NCI-H69 (cell line): ENCODE results near the gene SMPD3.

Source experiments
- DNase-seq: peaks from one replicate; lab custom pipeline; 2025; lab: John Stamatoyannopoulos, UW

Gene SMPD3

DNA sequence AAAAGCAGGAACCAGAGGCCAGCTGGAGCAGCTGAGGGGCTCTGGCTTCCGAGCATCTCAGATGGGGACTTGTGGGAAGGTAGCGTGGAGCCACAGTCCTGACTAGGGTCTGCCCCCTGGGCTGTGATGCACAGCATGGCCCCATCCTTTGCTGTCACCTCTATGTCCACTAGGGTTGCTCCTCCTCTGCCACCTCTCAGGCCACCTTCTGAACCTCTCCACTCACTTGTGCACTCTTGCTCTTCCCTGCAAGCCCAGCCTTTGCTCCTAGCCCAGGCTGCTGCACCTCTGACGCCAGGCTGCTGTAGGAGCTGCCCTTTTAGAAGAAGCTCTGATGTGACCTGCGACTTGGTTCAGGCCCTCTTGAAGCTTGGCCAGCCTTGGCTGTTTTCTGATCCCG is 24.3 kb upstream of the SMPD3 start:
- no peak for DNase-seq

DNA sequence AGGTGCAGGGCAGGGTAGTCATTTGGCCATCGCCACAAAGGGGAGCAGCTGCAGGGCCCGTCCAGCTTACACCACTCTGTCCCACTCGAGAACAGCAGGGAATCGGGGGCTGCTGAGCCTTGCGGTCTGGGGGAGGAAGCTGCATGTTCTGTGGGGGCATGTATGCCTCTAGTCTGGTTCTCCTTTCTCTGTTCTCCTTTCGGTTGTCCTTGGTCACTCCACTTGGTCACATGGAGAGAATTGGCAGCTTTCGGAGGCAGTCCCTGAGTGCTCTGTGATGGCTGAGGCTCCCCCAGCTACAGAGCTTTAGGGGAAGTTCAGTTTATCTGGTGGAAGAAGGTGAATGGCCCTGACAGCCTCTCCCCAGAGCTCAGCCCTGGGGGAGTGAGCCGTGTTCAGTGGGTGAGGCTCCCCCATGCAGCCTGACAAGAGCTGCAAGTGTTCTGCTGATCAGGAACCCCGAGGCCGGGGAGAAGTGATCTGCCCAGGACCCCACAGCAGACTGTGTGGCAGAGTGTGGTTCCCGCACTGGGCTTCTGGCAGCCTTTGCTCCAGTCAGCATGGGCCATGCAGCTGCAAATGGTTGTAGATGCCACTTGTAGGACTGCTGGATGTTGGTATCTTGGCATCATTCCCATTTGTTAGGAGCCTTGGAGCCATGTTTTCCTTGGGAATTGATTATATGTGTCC is 22.3 kb upstream of the SMPD3 start:
- DNase-seq: no peak

DNA sequence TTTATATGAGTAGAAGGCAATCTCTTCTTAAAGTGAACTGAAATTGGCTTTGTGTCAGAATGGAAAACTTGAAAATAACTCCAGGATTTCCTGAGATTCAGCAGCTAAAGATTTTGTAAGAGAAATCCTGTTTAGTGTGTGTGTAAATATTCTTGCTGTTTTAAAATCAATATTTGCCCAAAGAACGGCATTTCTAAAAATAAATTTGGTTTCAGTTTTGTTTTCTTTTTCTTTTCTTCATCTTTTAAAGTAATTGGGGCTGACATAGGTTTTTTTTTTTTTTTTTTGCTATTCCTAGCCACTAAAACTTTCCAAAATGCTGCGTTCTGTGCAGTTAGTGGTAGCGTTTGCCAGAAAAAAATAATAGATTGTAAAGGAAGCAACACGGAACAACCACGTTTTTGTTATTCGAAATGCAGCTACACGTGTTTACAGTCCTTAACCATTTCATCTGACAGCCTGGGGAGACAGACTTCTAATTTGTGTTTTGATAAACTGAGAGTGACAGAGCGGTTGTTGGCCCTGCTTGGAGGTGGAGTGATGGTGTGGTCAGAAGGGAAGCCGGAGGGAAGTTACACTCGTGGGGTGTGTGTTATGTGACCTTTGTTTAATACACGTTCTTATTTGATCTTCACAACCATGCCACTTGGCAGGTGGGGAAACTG is 21.6 kb upstream of the SMPD3 start:
- DNase-seq: no peak

DNA sequence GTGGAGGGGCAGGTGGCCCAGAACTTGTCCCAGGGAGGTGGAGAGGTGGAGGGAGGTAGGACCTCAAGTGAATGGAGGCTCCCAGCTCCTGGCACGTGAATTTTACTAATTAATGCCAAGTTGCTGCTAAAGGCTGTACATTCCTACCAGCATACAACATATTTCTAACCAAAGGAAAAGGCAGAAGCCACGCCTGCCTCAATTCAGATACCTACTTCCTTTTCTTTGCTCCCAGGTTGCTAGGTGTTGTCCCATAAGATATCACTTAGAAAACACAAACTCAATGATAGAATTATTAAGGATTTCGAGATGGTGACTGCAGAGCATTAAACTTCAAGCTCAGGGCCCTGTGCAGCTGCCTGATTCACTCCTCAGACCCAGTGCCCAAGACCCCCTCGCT is 20.5 kb upstream of the SMPD3 start:
- DNase-seq: no peak

DNA sequence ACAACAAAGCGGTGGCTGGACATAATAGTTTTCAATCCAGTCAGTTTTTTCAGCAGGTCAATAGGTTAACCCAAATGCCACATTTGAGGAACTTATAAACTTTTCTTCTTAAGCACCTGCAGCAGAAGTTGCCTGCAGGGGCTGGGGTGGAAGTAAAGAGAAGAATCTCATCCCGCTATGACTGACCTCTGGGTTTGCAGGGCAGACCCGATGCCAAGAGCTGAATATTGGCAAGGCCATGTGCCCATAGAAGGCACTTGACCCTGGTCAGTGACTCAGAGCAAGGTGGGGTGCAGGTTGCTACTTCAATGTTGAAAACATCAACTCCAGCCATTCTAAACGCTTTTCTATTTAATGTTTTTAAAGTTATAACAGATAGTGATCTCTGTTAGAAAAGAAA is 17.9 kb upstream of the SMPD3 start:
- no peak for DNase-seq

DNA sequence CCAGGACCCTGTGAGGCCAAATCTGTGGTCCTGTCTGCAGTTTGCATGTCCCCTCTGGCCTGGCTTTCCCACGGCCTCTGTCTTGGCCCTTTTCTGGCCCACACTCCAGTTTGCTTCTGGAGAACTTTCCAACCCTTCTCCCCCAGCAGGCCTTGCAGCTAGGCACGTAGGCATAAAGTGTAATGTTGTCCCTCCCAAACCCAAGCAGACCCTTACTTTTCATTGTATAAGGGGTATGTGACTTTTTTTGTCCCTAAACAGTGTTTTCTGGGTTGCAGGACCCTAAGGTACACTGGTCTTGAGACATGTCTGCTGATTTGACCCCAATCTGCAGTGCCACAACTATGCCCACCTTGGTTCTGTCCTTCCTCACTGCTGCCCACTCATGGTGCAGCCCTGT is 15.6 kb upstream of the SMPD3 start:
- no peak for DNase-seq

DNA sequence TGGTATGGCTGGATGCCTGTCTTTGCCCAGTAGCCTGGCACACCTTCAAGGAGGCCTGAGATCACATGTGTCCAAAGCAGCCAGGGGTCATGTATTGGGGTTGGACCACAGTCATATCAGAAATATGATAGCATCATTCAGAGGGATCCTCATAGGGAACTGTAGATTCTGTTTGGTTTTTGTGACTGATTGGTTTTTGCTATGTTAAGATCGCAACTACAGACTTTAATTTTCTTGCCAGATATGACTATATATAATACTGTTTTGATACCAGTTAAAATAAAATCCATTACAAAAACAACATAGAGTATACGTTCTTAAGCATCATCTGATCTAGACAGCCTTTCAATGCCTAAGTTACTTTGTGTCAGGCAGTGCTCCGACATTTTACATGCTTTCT is 11.8 kb upstream of the SMPD3 start:
- no peak for DNase-seq

DNA sequence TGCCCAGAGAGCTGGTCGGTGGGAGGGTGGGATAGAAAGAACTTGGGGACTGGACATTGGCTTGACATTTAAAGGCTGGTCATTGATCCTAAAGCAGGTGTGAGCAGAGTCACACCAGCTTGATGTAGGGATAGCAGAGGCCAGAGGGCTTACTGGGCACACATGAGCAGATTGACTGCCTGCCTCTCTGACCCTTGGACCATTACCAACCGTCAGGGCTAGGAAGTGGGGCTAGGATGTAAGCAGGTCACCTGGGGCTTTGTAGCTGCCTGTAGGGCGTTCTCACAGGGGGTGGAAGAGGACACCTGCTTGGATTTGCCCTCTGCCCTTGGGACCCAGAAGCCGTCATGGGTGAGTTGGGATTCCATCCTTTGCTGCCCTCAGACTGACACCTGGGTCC is 11.1 kb upstream of the SMPD3 start:
- no peak for DNase-seq

DNA sequence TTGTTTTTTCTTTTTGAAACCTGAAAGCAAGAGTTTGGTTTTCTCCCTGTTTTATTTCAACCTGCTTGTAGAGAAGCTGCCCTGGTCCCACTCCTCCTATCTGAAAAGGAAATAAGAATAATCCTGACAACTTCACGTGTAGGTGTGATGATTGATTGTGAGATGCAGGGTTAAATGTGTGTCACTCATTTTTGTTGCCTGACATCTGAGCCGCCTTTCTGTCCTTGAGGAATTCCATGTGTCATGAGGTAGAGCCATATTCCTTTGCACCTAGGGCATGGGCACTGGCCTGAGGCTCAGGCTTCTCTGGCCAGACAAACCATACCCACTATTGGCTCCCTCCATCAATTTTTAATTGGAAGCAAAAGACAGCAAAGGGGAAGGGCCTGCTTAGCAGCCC is 10.2 kb upstream of the SMPD3 start:
- DNase-seq: no peak

DNA sequence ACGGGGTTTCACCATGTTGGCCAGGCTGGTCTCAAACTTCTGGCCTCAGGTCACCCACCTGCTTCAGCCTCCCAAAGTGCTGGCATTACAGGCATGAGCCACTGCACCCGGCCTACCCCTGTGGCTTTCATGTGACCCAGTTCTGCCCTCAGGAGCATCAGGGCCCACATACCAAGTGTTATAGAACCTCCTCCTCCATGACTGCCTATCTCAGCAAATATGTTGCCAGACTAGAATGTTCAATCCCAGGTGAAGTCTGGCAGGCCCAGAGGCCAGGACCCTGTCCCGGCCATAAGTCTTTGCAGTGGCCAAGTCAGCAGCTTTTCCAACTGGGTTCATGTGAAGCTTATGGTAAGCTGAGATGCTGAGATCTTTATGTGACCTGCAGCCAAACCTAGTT is 9.8 kb upstream of the SMPD3 start:
- DNase-seq: no peak

DNA sequence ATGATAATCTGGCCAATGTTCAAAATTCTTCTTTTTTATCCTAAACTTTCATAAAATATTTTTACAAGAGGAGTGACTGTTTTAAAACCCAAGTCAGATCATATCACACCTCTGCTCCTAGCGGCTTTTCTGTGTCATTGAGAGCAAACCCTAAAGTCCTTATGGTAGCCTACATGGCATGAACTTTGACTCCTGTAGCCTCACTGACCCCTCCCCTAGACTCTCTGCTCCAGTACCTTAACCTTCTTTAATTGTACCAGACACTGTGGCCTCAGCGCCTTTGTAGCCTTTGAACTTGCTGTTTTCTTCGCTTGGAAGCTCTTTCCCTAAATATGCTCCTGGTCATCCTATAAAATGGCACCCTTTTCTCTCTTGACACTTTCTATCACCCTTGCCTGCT is 7.3 kb upstream of the SMPD3 start:
- no peak for DNase-seq

DNA sequence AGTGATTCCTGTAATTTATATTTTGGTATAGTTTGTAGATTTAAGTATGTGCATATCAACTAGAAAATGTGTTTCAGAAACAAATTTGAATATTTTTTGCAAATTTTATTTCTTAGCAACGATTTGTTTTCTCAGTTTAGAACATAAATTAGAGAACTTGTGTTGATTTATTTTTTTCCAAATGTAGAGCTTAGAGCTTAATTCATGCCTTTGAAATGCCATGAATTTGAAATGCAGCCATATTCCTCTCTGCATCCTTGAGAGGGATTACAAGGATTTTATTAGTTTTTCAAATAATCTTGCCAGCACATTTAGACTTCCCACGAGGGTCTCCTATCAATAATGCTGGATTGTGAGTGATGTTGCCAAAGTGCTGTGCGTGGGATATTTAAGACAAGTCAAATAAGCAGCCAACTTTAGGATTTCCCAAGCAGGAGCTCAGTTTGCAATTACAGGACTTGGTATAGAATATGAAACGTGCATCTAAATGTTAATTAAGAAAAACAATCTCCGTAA is 6.7 kb upstream of the SMPD3 start:
- DNase-seq: no peak

DNA sequence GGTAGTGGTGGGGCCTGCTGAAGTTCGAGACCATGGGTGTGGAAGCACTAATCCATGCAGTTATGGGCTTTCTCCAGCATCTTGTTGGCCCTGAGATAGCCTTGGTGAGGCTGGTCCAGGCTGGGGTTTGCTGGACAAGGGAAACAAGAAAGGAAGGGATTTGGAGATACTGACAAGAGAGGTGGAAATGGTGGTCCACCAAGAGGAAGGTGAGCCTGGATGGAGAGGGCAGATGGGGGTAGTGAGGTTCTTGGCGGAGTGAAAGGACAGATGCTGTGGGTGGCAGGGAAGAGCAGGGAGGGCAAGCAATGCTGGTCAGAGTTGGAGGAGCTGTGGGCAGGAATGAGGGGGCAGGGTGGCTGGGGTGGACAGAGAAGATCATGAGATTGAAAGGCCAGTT is 5.5 kb upstream of the SMPD3 start:
- no peak for DNase-seq

DNA sequence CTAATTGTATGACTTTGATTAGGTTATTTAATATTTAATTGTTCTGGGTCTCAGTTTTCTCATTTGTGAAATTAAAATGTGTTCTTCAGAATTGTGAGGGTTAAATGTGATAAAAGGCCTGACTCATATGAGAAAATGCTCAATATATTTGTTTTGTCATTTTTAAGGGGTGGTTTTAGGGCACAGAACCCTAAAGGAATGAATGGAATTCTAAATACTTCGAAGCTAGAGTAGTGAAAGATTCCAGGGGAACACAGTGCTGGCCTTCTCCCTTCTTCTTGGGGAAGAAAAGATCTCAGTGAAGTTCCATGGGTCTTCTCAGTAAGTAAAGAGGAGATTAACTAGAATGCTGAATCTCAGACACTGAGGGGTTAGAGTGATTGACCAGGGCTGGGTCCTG is 3.9 kb upstream of the SMPD3 start:
- no peak for DNase-seq

DNA sequence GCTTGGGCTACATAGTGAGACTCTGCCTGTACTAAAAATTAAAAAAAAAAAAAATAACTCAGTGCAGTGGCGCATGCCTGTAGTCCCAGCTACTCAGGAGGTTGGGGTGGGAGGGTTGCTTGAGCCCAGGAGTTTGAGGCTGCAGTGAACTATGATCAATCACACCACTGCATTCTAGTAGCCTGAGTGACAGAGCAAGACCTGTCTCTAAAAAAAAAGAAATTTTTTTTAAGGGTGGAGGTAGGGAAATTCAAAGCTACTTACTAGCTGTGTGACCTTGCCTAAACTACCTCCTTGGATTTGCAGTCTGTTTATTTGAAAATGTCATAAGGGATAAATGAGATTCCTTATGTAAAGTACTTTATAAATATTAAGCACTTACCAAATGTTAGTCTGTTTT is 3.4 kb upstream of the SMPD3 start:
- no peak for DNase-seq

DNA sequence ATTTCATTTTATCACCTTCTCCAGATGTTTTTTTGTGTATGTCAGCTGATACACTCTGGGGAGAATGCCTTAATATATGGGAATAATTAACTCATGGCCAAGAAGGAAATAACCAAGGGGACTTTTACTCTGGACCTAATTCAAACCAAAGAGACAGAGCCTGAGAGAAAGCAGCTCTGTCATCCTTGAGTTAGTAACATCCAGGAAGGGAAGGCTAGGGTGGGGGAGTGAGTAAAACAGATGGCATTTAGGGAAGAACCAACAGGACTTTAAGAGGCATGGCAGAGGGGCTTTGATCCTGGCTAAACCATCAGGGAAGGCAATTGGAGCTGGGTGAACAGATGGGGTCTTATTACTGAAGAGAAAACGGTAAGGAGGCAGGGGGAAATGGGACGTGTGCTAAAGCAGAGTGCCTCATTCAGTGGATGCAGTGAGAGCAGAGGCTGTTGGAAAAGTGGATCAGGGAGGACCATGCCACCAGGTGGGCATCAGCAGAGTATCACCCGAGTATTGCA is 2.5 kb upstream of the SMPD3 start:
- DNase-seq: peak; percentile 48

DNA sequence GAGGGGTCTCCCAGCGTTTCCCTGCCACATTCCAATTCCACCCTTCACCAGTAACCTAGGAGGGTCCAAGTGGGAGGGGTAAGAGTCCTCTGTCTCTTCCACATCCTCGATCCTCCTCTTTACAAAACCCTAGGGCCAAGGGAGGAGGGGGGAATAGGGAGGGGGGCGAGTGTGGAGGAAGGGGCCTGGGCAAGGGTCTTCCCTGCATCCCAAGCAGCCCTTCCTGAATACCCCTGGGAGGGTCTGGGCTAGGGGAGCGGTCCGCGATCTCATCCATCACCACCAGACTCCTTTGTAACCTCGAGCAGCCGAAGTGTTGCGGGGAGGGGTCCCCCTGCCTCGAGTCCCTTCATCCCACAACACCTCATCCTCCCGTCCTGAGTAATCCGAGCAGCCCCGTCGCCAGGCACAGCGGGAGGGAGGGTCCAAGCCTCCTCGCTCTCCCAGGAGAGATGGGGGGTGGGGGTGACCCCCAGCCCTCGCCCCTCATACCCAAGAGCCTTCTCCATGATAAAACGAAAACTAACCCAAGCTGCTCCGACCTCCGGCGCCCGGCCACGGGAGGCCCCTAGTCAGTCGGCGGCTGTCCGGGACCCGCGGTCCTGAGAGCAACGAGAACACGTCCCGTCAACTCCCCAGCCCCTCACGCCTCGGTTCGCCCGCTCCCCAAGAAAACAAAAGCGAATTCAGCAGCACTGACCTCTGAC is 502 bp downstream of the SMPD3 start:
- DNase-seq: peak; percentile 56

DNA sequence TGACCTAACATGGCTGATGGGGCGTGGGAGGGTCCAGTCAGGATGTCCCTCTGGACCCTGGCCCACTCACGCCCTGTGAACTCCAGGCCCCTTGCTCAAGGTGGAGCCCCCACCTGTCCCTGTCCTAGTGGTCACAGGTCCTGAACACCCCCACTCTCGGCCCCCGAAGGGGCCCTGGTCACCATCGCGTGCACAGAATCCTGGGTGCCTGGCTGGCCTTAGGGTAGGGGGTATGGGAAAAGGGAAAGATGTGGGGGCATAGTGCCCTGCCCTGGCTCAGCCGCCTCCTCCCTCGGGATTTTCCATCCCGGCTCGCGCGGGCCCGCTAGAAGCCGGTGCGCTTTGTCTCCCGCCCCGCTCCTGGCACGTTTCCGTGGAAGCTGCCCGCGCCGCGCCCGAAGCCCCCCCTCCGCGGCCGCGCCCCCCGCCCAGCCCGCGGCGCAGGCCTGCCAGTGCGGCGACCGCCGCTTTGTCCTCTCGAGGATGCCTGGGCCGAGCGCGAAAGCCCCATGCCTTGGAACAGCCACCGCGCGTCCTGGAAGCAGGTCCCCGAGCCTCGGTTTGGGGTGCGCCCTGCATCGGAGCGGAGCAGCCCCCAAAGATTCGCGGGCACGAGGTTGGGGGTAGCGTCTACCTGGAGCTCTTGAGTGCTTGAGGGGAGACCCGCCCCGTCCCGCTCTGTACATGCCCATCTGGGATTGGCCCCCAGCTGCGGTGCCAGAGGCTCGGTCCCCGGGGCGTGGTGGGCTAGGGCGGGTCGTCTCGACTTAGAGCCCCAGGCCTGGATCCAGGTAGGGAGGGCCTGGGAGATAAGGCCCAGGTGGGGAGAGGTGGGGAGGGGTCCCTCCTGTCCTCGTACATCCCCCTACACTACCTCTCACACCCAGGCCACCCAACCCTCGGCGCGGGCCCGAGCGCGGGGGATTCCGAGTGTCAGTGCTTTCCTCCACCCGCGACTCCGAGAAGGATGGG is 1.3 kb downstream of the SMPD3 start:
- DNase-seq: peak; percentile 60

DNA sequence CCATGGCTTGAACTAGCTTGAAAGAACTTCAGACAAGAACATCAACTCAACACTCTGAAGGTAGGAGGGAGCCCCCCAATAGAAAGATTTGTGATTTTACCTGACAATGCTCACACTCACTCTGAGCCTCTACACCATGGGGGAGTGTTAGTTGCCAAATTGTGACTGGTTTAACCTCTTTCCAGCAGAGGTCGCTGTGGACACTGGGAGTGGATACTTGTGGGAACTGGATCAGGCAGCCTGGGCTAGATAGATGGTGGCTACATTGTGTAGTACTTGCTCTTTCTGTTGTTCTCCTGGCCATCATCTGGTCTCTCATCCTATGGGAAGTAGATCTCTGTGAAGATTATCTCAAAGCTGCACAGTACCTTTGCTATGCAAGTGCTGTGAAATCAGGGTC is 2.9 kb downstream of the SMPD3 start:
- DNase-seq: peak; percentile 85

DNA sequence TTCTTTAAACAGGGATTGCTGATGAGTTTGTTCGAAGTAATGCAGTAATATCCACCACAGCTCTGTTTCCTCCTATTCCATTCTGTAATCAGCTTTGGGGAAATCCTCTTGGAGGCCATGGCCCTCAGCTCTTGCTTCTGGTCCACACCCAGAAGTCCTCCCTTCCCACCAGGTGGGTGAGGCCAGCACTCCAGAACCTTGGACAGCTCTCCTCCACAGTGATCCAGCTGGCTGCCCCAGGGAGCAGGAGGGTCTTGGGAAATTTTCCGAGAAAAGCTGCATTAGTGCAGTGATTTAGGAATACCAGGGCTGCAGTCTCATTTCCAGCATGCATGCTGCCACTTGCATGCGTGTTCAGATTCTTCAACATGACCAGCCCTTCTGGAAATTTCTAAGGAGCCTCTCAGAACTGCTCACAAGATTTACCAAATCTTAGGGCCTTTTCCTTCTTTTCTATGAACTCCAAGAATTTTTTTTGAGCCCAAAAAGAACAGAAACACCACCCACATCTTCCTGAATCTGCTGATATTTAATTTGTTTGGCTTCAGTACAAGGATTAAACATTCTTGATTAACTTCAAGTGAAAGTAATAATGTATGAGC is 4.2 kb downstream of the SMPD3 start:
- no peak for DNase-seq

DNA sequence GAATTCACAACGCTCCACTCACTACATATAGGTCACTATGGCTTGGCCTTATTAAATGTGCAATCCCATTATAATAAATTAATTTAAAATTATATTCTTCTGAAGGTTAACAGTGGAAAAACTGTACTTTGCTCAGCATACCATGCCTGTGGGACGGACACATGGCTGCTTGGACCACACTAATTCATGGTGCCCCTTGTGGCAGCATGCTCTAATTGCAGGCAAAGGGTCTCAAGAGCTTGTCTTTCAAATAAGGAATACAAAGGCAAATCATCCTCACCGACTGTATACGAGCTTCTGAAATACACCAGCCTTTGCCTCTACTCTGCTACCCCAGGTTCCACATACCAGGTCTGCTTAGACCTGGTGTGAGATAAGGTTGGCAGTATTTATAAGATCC is 11.7 kb downstream of the SMPD3 start:
- no peak for DNase-seq
